ENCODE measurements around the gene PSMD6.

PSMD6 gene

GRCh38 chr3:63988943-63989342, 34.4 kb downstream of the PSMD6 start:
- TF ChIP-seq ZBTB7A (IDR thresholded peaks at IDR 0.05; ENCODE audit: low read depth) (no peak), MAX (IDR thresholded peaks at IDR 0.05) (no peak), CEBPB (IDR thresholded peaks at IDR 0.05) (no peak), FOXM1 (IDR thresholded peaks at IDR 0.05; ENCODE audit: borderline replicate concordance, low read depth) (no peak)

- no peak for TF ChIP-seq TCF12 (IDR thresholded peaks at IDR 0.05; ENCODE audit: low read depth)
Observed at GRCh38 chr3:63986831-63987230, 36.5 kb downstream of the PSMD6 start.

- TF ChIP-seq RAD21 (IDR thresholded peaks at IDR 0.05; ENCODE audit: low read depth) (0 out of 2 replicates have a peak, but pooled peaks have one; percentile 6), YY1 (IDR thresholded peaks at IDR 0.05; ENCODE audit: low read depth) (no peak), ZBTB7A (IDR thresholded peaks at IDR 0.05; ENCODE audit: low read depth) (no peak), FOXM1 (IDR thresholded peaks at IDR 0.05; ENCODE audit: borderline replicate concordance, low read depth) (no peak), CEBPB (IDR thresholded peaks at IDR 0.05) (no peak)
Observed at GRCh38 chr3:63986146-63986545, 37.1 kb downstream of the PSMD6 start.

- no peak for TF ChIP-seq EGR1 (IDR thresholded peaks at IDR 0.05)
Observed at GRCh38 chr3:63984391-63984790, 38.9 kb downstream of the PSMD6 start.

GRCh38 chr3:63981980-63982379, 41.3 kb downstream of the PSMD6 start:
- TF ChIP-seq REST (IDR thresholded peaks at IDR 0.05; ENCODE audit: low read depth) (no peak), EP300 (IDR thresholded peaks at IDR 0.05; ENCODE audit: borderline replicate concordance) (no peak), YY1 (IDR thresholded peaks at IDR 0.05; ENCODE audit: low read depth) (no peak), MAX (IDR thresholded peaks at IDR 0.05) (no peak), USF1 (IDR thresholded peaks at IDR 0.05) (no peak), RAD21 (IDR thresholded peaks at IDR 0.05; ENCODE audit: low read depth) (no peak), EGR1 (IDR thresholded peaks at IDR 0.05) (no peak)

- TF ChIP-seq CEBPB (IDR thresholded peaks at IDR 0.05) (no peak), EP300 (IDR thresholded peaks at IDR 0.05; ENCODE audit: borderline replicate concordance) (no peak), FOXM1 (IDR thresholded peaks at IDR 0.05; ENCODE audit: borderline replicate concordance, low read depth) (no peak), MAX (IDR thresholded peaks at IDR 0.05) (no peak), YY1 (IDR thresholded peaks at IDR 0.05; ENCODE audit: low read depth) (no peak), TEAD4 (IDR thresholded peaks at IDR 0.05) (no peak), USF1 (IDR thresholded peaks at IDR 0.05) (no peak), ZBTB7A (IDR thresholded peaks at IDR 0.05; ENCODE audit: low read depth) (no peak), EGR1 (IDR thresholded peaks at IDR 0.05) (no peak), RAD21 (IDR thresholded peaks at IDR 0.05; ENCODE audit: low read depth) (no peak), CREB1 (IDR thresholded peaks at IDR 0.05; ENCODE audit: low read depth) (no peak), TCF12 (IDR thresholded peaks at IDR 0.05; ENCODE audit: low read depth) (no peak), REST (IDR thresholded peaks at IDR 0.05; ENCODE audit: low read depth) (no peak), NFIC (IDR thresholded peaks at IDR 0.05) (no peak), TAF1 (IDR thresholded peaks at IDR 0.05; ENCODE audit: low read depth) (no peak)
Observed at GRCh38 chr3:63980830-63981498, 42.3 kb downstream of the PSMD6 start.

GRCh38 chr3:63980019-63980418, 43.3 kb downstream of the PSMD6 start:
- TF ChIP-seq NFIC (IDR thresholded peaks at IDR 0.05): no peak
- no peak for TF ChIP-seq TCF12 (IDR thresholded peaks at IDR 0.05; ENCODE audit: low read depth)
